Melanocyte of skin (primary cell): Measurements from ENCODE around the gene TRABD2B. TPM values are rescaled to one million over a fixed set of nuclear protein-coding genes. Genes with fewer than 3 reads are reported as not detected.

Source experiments
- total RNA-seq, 2 donors: library from RNA; depleted of rRNA; stranded (reverse); fragments of >200 nt; gene quantifications; 2 replicates each; pipeline ENCODE4 v1.2.3, GENCODE V29; 2012

Gene TRABD2B
- not detected for total RNA-seq

GRCh38 chr1:47997289-47998200 lies at the start of gene TRABD2B:
Gene TRABD2B (minus strand): TSS chr1:47997385.

Other genes with a start within 250 kb of the TRABD2B start
- under 1 TPM in 1 of 2 donors, not detected in 1; under 0.01 TPM for gene SLC5A9, start 225.3 kb upstream of the TRABD2B start, total RNA-seq